Fibroblast of lung (primary cell): Measurements from ENCODE around the gene RFX1.

Experiments used
- EZH2 ChIP-seq: IDR thresholded peaks from 2 replicates; pipeline ENCODE4 v1.5.1; 2012; ENCODE audit warnings: low read length, control low read depth, mild to moderate bottlenecking; ENCODE audit errors: missing control alignments
- TF ChIP-seq, protein P1 (sequence below), 2 donors: IDR thresholded peaks in 1 of 2; conservative IDR thresholded peaks in 1 of 2; 1 replicate in 1 of 2; 2 replicates in 1 of 2; pipeline ENCODE4 v1.5.1; 2011 to 2012; ENCODE audit warnings: low read length in 2 of 2, control low read depth in 1 of 2, inconsistent platforms in 1 of 2, low read depth in 1 of 2, mild to moderate bottlenecking in 1 of 2

DNA sequence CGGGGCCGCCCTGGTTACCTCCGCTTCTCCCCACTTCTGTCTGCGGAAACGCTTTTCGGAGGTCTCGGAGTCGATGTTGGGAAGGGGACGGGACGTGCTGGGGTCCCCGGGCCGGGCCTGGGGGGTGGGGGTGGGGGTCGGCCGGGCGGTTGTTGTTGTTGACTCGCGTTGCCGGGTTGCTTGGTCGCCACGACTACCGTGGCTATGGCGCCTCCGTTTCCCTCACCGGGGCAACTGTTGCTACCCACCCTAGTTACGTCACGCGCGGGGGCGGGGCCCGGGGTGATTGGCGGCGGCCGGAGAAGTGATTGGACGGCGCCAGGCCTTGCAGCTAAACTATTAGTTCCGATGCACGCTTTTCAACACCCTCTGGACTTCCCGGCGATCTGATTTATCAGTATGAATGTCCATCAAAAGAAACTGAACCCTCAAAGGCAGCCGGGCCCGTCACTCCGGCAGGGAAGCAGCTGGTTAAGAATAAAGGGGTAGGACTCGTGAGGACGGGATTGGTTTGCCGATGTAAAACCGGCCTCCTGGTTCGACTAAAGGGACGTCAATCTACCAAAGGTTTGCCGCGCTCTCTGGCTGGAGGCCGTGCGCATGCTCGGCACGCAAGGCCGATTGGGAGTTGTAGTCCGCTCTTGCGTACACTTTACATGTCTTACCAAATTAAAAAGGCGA is at the start of gene RFX1:
- TF ChIP-seq, protein P1, sequence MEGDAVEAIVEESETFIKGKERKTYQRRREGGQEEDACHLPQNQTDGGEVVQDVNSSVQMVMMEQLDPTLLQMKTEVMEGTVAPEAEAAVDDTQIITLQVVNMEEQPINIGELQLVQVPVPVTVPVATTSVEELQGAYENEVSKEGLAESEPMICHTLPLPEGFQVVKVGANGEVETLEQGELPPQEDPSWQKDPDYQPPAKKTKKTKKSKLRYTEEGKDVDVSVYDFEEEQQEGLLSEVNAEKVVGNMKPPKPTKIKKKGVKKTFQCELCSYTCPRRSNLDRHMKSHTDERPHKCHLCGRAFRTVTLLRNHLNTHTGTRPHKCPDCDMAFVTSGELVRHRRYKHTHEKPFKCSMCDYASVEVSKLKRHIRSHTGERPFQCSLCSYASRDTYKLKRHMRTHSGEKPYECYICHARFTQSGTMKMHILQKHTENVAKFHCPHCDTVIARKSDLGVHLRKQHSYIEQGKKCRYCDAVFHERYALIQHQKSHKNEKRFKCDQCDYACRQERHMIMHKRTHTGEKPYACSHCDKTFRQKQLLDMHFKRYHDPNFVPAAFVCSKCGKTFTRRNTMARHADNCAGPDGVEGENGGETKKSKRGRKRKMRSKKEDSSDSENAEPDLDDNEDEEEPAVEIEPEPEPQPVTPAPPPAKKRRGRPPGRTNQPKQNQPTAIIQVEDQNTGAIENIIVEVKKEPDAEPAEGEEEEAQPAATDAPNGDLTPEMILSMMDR (conservative IDR thresholded peaks at IDR 0.05 in 1 of 2, IDR thresholded peaks at IDR 0.05 in 1 of 2; ENCODE audit: low read depth in 1 of 2, low read length in 2 of 2), result no peak
- TF ChIP-seq EZH2, result no peak
